HCT116 (cell line): ENCODE results near the gene COL4A1. TPM values are rescaled to one million over a fixed set of nuclear protein-coding genes. Genes with fewer than 3 reads are reported as not detected.

Experiments
- ATAC-seq: fragments of 200-7000 bp; cut with Tn5 transposase; 2 replicates; pipeline ENCODE4 v1.9.1; 2020; ENCODE audit warnings: mild to moderate bottlenecking, moderate library complexity
- BruUV-seq: library from RNA; stranded (reverse); fragments of 400-500 nt; replicated peaks from 2 replicates; lab custom pipeline; 2021; lab: Mats Ljungman, UMichigan
- CTCF ChIA-PET: fragments of 300-600 bp; sonication (Branson Sonifier 250); formaldehyde crosslinking; loops from one replicate; lab custom pipeline; 2021; ENCODE audit warnings: antibody characterized with exemption; lab: Charles Lee
- POLR2A ChIA-PET: fragments of 300-600, 350-600 bp; sonication (Branson Sonifier 250); formaldehyde crosslinking; loops from one replicate; lab custom pipeline; 2021; ENCODE audit warnings: antibody characterized with exemption; lab: Charles Lee
- RAD21 ChIA-PET, 2 experiments: fragments of 300-600 bp; sonication (Branson Sonifier 250); formaldehyde crosslinking; loops; one replicate each; lab custom pipeline; 2023; ENCODE audit warnings: low total read pairs in 2 of 2; ENCODE audit not compliant: uncharacterized antibody in 2 of 2, unreplicated experiment in 2 of 2, low non-redundant PET in 1 of 2; lab: Charles Lee
- DNase-seq: peaks from one replicate; pipeline ENCODE4 v3.0.0-alpha.2; 2010; ENCODE audit warnings: low read depth, low spot score
- H2AFZ ChIP-seq: fragments of 200-600 bp; shearing (Covaris generic), sonication (generic); 2 replicates; pipeline ENCODE4 v1.6.1; 2017; ENCODE audit warnings: low read depth, mixed run types, mixed read lengths, antibody characterized with exemption, low read length; ENCODE audit not compliant: poor library complexity, severe bottlenecking
- H3K27ac ChIP-seq: 2 replicates; pipeline ENCODE4 v1.5.1; 2012; ENCODE audit warnings: low read depth, low read length
- H3K27me3 ChIP-seq: fragments of 200-600 bp; sonication (generic); 2 replicates; pipeline ENCODE4 v1.6.1; 2016; ENCODE audit warnings: mixed run types, low read length, mixed read lengths; ENCODE audit not compliant: insufficient read depth
- H3K36me3 ChIP-seq, 2 experiments: fragments of 200-500 bp in 1 of 2; fragments of 200-600 bp in 1 of 2; sonication (Bioruptor generic) in 1 of 2; sonication (generic) in 1 of 2; 2 replicates each; pipeline versions ENCODE4 v1.5.1 to v1.6.1; 2014 to 2016; ENCODE audit warnings: low read length in 2 of 2, inconsistent platforms in 1 of 2, mixed read lengths in 1 of 2, mixed run types in 1 of 2; ENCODE audit not compliant: insufficient read depth in 2 of 2, control insufficient read depth in 1 of 2
- H3K4me1 ChIP-seq, 2 experiments: fragments of 200-600 bp in 1 of 2; sonication (generic) in 1 of 2; 2 replicates each; pipeline versions ENCODE4 v1.5.1 to v1.6.1; 2012 to 2017; ENCODE audit warnings: low read length in 2 of 2, inconsistent platforms in 1 of 2, mild to moderate bottlenecking in 1 of 2, mixed read lengths in 1 of 2, mixed run types in 1 of 2, moderate library complexity in 1 of 2; ENCODE audit not compliant: insufficient read depth in 2 of 2, control insufficient read depth in 1 of 2
- H3K4me2 ChIP-seq: fragments of 200-600 bp; sonication (generic); 2 replicates; pipeline ENCODE4 v1.6.1; 2017; ENCODE audit warnings: mixed run types, low read length, mixed read lengths
- H3K4me3 ChIP-seq, 2 experiments: fragments of 200-600 bp in 1 of 2; sonication (generic) in 1 of 2; replicated peaks in 1 of 2; 2 replicates each; pipeline ENCODE4 v1.5.1; 2011 to 2016; ENCODE audit warnings: low read length in 2 of 2, control low read depth in 1 of 2, low read depth in 1 of 2, mild to moderate bottlenecking in 1 of 2, mixed read lengths in 1 of 2, mixed run types in 1 of 2
- H3K79me2 ChIP-seq: fragments of 200-600 bp; sonication (generic); 2 replicates; pipeline ENCODE4 v1.6.1; 2017; ENCODE audit warnings: mild to moderate bottlenecking, mixed run types, low read length, moderate library complexity, mixed read lengths; ENCODE audit not compliant: insufficient read depth
- H3K9ac ChIP-seq: fragments of 200-600 bp; sonication (generic); 2 replicates; pipeline ENCODE4 v1.6.1; 2016; ENCODE audit warnings: low read length, mixed read lengths
- H3K9me2 ChIP-seq: fragments of 200-600 bp; sonication (generic), shearing (Covaris generic); 2 replicates; pipeline ENCODE4 v1.6.1; 2017; ENCODE audit warnings: mixed run types, mild to moderate bottlenecking, moderate library complexity; ENCODE audit not compliant: insufficient read depth
- H3K9me3 ChIP-seq, 2 experiments: fragments of 200-500 bp in 1 of 2; fragments of 200-600 bp in 1 of 2; sonication (Bioruptor generic) in 1 of 2; sonication (generic) in 1 of 2; 2 replicates each; pipeline ENCODE4 v1.6.1; 2014 to 2017; ENCODE audit warnings: low read length in 2 of 2, mixed read lengths in 2 of 2, inconsistent platforms in 1 of 2, low read depth in 1 of 2, mild to moderate bottlenecking in 1 of 2, mixed run types in 1 of 2, moderate library complexity in 1 of 2; ENCODE audit not compliant: control insufficient read depth in 1 of 2, insufficient read depth in 1 of 2
- H4K20me1 ChIP-seq: fragments of 200-600 bp; sonication (generic), shearing (Covaris generic); 2 replicates; pipeline ENCODE4 v1.6.1; 2017; ENCODE audit warnings: mixed run types, mild to moderate bottlenecking, moderate library complexity; ENCODE audit not compliant: insufficient read depth
- CTCF ChIP-seq, 3 experiments: fragments of 200-600 bp in 1 of 3; sonication (generic) in 1 of 3; IDR thresholded peaks in 2 of 3; conservative IDR thresholded peaks in 1 of 3; 2 replicates each; pipeline ENCODE4 v1.5.1; 2012 to 2017; ENCODE audit warnings: low read depth in 2 of 3, low read length in 2 of 3, antibody characterized with exemption in 1 of 3, borderline replicate concordance in 1 of 3, control low read depth in 1 of 3, mild to moderate bottlenecking in 1 of 3, mixed read lengths in 1 of 3, mixed run types in 1 of 3, moderate library complexity in 1 of 3; ENCODE audit not compliant: insufficient read depth in 1 of 3
- ELF1 ChIP-seq: IDR thresholded peaks from 2 replicates; pipeline ENCODE4 v1.6.1; 2012; ENCODE audit warnings: low read depth, borderline replicate concordance
- EZH2phosphoT487 ChIP-seq: fragments of 200-600 bp; IDR thresholded peaks from 2 replicates; pipeline ENCODE4 v1.6.1; 2018; ENCODE audit warnings: antibody characterized with exemption, borderline replicate concordance
- RAD21 ChIP-seq: IDR thresholded peaks from 2 replicates; pipeline ENCODE4 v1.6.1; 2012; ENCODE audit warnings: low read depth, mild to moderate bottlenecking
- REST ChIP-seq: IDR thresholded peaks from 2 replicates; pipeline ENCODE4 v1.6.1; 2012; ENCODE audit warnings: low read depth
- TCF7L2 ChIP-seq: IDR thresholded peaks from 2 replicates; pipeline ENCODE4 v1.7.0; 2011; ENCODE audit warnings: borderline replicate concordance, inconsistent platforms; ENCODE audit not compliant: insufficient read depth, insufficient read length; ENCODE audit errors: extremely low read depth
- ZNF274 ChIP-seq: fragments of 200-500 bp; sonication (Bioruptor generic); IDR thresholded peaks from 2 replicates; pipeline ENCODE4 v1.6.1; 2014; ENCODE audit warnings: mild to moderate bottlenecking, low read depth, low read length, inconsistent platforms
- intact Hi-C: fragments of 100-400 bp; cut with micrococcal nuclease; formaldehyde crosslinking; loops from 2 replicates; pipeline ENCODE4 v1.10.0; 2022
- total RNA-seq: library from RNA; stranded (reverse); gene quantifications from one replicate; pipeline ENCODE4 v1.2.1, GENCODE V29; 2021; ENCODE audit not compliant: unreplicated experiment

COL4A1 gene
- total RNA-seq, 1 experiment from 2014 or later: 0.57 TPM

GRCh38 chr13:110157718-110158117, 149.2 kb downstream of the COL4A1 start:
- ATAC-seq (peak; percentile 75), DNase-seq (peak; percentile 6)
- H3K27me3 ChIP-seq: no peaks in the 10 kb centered on the region
- no peaks in the 10 kb centered on the region for H3K9me3 ChIP-seq
- H3K9ac ChIP-seq: no peak overlapping the region
- intact Hi-C loops: no loop called here
- peaks cover 0 to 10% of the 10 kb centered on the region in 2 experiments; a peak in 2 of 4 replicates for H3K4me1 ChIP-seq
- TF ChIP-seq CTCF (IDR thresholded peaks at IDR 0.05 in 2 of 3, conservative IDR thresholded peaks at IDR 0.05 in 1 of 3; ENCODE audit: borderline replicate concordance in 1 of 3, insufficient read depth in 1 of 3, low read depth in 2 of 3, low read length in 2 of 3) (peak in 2 of 3 experiments; percentile 38 to 39; a peak in 3 of 6 replicates), RAD21 (peak; percentile 36; the same call in 1 of the 2 replicates), TCF7L2 (no peak), ZNF274 (no peak), ELF1 (no peak), EZH2phosphoT487 (no peak), REST (no peak)
- H3K79me2 ChIP-seq: no peaks in the 10 kb centered on the region
- ChIA-PET CTCF (interaction anchor here (1.1 to 1.8 kb wide), 2 partner anchors 286 to 298 kb away, joined by 3 to 11 read pairs; no protein-coding TSS in a partner anchor), RAD21 (no interaction called here), POLR2A (no interaction called here)
- H3K9me2 ChIP-seq: no peaks in the 10 kb centered on the region
- no peak overlapping the region for H3K4me2 ChIP-seq
- no peak overlapping the region for H3K4me3 ChIP-seq
- no peak overlapping the region for H3K27ac ChIP-seq
- H2AFZ ChIP-seq: no peak overlapping the region
- no peaks in the 10 kb centered on the region for H4K20me1 ChIP-seq
- no peaks in the 10 kb centered on the region for H3K36me3 ChIP-seq
- BruUV-seq: no TSS peak
